Islet precursor cell (in vitro differentiated cells): ENCODE data around the gene ZNF827.
A peak's percentile ranks its signal among the peaks of the same experiment; 100 is the strongest.

Experiments used
- DNase-seq: peaks from one replicate; pipeline ENCODE4 v3.0.0-alpha.2; 2018

The ZNF827 gene

DNA sequence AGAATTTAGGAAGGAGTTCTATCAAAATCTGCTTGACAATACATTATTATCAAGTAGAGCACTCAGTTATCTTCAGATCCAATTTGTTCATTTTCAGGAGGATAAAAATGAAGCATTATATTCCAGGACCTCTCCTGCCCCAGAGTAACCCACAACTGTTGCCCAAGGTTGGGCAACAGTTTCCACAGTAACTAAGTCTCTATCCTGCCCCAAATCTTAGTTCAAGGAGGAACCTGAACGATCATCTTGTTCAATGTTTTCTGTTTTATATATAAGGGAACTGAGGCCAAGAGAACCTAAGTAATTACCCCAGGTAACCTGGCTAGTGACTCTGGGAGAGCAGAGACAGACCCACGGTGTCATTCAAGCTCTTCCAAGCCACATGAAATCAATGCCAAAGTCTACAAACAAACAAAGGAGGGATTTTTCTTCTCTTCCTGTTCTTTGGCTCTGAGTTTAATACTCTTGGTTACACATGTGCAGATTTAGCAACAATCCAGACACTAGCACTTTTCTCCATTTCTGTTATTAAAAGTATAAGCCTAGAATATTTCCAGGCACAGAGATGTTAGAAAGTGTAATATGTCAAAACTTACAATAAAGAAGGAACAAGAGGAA, 153.1 kb downstream of the ZNF827 start:
- no peak for DNase-seq

DNA sequence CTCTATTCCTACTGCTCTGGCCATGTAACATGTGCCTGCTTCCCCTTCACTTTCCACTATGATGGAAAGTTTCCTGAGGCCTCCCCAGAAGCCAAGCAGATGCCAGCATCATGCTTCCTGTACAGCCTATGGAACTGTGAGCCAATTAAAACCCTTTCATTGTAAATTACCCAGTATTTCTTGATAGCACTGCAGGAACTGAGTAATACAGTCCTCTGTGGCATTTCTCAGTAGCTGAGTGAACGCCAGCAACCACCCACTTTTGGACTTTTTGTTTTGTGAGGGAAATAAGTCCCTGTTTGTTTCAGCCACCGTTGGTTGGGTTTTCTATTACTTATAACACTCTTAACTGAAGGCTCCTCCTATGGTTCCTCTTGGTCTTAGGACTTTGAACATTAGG, 154.6 kb downstream of the ZNF827 start:
- DNase-seq, result no peak

- no peak for DNase-seq
Observed at GRCh38 chr4:145782756-145783155, 155.9 kb downstream of the ZNF827 start.

DNA sequence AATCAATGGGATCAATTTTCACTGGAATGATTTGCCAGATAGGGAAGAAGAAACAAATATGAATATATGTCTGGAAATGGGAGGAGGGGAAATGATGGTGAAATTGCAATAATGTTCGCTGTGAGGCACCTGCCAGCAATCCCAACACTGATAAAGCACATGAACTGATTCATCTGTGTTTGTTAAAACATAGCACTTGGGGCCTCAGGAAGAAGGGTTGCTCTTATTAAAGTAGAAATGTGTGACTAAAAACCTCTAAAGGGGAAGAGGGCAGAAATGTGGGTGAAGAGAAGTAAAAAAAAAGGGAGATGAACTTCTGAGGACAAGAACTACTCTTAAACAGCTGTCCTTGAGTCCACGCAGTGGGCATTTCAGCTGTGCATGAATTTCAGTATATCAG, 157.3 kb downstream of the ZNF827 start:
- DNase-seq, result no peak

DNA sequence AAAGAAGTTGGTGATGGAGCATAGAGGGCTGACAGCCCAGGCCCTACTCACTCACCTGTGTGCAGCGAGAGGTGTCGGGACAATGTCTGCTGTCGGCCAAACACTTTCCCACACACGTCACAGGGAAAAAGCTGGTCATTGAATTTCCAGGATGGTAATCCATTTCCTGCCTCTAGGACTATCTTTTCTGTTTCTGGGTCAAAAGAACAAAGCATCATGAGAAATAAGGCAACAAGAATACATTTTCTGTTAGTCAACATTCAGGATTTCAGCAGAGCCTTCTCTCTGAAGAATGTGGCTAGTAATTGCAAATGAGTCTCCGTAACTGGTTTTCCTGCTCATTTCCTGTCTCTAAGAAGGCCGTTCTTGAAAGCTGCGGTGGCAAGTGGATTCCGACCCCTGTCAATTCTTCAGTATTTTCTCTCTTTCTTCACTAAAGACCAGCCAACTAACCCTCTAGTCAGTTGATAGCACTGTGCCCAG, 159.3 kb downstream of the ZNF827 start:
- peak; percentile 69 for DNase-seq

GRCh38 chr4:145776208-145776607, 162.4 kb downstream of the ZNF827 start:
- no peak for DNase-seq

- no peak for DNase-seq
Observed at GRCh38 chr4:145775406-145775805, 163.2 kb downstream of the ZNF827 start.

- DNase-seq, result no peak
Observed at GRCh38 chr4:145774473-145774872, 164.2 kb downstream of the ZNF827 start.

- DNase-seq, result no peak
Observed at GRCh38 chr4:145773581-145774234, 164.9 kb downstream of the ZNF827 start.

DNA sequence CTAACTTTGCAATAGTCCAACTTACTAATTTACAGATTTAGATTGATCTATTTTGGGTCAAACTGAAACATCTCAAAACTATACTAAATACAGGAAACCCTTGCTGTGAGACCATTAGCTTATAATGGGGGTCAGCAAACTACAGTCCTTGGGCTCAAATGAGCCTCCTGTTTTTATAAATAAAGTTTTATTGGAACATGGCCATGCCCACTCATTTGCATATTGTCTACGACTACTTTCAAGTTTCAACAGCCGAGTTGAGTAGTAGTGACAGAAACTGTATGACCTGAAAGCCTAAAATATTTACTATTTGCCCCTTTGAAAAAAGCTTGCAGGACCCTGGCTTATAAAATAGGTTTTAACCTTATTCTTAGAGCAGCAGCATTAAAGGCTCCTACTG, 166.3 kb downstream of the ZNF827 start:
- DNase-seq, result no peak

- no peak for DNase-seq
Observed at GRCh38 chr4:145770124-145770523, 168.5 kb downstream of the ZNF827 start.

DNA sequence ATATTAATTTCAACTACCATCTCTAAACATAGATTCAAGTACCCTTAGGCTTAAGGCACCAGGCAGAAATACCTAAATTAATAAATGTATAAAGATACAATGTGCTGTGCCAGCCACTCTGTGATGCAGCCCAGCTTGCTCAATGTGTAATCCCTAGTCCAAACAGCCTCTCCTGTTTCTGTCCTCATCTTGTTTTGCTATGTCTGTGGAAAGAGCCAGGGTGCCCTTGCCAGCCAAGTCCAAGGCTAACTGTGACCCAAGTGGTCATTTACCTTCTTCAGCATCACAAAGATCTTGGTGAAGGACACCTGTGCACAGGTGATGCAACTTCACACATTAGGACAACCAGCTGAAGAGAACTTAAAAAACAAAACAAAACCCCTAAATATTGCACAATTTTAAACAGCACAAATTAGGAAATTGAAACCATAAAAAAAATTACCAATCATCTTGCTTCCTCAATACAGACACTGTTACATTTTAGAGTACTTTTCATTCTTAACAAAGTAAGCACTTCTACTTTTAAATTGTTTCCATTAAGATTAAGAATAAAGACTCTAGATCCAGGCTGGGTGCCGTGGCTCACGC, 169.1 kb downstream of the ZNF827 start:
- no peak for DNase-seq

GRCh38 chr4:145766273-145766672, 172.3 kb downstream of the ZNF827 start:
- no peak for DNase-seq

- no peak for DNase-seq
Observed at GRCh38 chr4:145763399-145763798, 175.2 kb downstream of the ZNF827 start.

- no peak for DNase-seq
Observed at GRCh38 chr4:145762719-145763118, 175.9 kb downstream of the ZNF827 start.

DNA sequence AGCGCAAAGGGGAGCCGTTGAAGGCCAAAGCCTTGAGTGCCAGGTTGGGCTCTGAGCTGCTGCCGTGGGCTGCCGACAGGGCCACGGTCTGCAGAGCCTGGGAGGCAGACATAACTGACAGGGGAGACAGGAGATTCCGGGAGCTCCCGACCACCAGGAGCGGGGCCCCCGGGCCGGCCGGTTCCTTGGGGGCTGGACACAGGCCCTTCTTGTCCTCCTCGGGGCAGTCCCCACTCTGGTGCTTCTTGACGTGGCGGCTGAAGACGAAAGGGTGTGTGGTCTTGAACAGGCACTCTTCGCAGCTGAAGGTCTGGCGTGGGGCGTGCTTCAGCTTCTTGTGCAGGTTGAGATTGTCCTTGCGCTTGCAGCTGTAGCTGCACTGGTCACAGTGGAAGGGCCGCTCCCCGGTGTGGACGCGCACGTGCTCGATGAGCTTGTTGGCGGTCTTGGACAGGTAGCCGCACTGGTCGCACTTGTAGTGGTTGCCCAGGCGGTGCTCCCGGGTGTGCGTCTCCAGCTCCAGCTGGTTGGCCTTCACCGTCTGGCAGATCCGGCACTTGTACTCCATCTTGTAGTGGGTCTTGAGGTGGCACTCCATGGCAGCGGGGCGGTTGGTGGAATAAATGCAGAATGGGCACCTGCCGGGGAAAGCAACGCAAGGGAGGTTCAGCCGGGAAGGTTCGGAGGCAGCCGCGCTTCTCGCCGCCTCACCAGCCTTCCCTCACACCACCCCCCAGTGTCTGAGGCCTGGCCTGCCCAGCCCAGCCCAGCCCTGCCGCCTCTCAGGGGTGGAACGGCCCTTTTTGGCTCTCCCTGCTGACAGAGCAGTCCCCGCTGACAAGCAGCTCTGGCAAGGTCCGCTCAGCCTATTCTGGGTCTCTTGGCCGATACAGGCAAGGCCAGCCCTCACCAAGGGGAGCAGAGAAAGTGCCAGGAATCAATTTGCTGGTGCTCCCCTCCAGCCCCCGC, 177.4 kb downstream of the ZNF827 start:
- DNase-seq, result no peak

DNA sequence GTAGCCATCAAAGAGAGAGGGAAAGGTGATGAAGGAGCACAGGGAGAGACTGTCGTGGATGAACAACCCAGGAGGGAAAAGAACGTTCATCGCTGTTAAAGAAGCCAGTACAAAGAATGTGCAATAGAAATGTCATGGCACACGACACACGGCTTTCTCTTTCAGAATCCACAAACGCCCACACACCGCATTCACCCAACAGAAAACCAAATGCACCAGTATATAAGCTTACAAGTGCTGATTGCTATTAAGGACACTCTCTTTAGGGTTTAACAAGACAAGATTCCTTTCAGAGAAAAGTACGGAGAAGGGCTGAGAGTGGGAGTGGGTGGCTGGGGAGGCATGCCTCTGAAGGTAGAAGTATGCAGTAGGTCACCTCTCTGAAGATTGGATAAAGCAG, 178.4 kb downstream of the ZNF827 start:
- DNase-seq, result no peak

- DNase-seq, result no peak
Observed at GRCh38 chr4:145757188-145757587, 181.4 kb downstream of the ZNF827 start.

DNA sequence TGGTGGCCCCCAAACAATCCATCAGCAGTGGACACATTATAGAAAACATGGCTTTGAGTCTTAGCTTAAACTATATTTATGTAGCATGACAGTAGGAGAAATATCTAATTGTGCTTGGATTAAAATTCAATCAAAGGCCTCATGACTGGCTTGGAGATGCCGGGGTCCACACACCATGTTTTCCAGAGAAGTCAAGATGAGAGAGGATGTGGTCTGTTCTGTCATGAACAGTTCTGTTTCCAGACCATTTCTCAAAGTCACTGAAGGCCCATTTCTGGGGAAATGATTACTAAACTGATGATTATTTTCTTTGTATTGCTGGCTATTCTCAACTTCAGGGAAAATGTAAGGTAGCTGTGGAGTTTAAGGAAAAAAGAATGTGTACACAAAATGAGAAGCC, 182.4 kb downstream of the ZNF827 start:
- DNase-seq, result no peak

DNA sequence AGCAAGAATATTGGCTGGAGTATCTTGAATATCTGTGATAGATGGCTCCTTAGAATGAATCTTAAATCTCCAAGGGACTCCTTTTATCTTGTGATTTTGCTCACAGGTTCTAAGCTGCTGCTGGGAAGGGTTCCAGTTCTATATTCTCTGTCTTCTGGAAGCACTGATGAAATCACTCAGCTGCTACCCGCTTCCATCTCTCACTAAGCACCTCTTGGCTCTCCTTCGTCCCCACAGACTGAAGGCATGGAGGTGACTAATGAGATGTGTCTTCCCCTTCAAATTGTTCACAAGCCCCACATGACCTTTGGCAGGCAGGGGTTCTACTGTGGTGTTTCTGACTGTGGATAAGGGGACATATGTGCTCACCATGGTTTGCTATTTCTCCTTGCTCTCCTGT, 182.8 kb downstream of the ZNF827 start:
- DNase-seq, result no peak

- no peak for DNase-seq
Observed at GRCh38 chr4:145743641-145744040, 195.0 kb downstream of the ZNF827 start.

DNA sequence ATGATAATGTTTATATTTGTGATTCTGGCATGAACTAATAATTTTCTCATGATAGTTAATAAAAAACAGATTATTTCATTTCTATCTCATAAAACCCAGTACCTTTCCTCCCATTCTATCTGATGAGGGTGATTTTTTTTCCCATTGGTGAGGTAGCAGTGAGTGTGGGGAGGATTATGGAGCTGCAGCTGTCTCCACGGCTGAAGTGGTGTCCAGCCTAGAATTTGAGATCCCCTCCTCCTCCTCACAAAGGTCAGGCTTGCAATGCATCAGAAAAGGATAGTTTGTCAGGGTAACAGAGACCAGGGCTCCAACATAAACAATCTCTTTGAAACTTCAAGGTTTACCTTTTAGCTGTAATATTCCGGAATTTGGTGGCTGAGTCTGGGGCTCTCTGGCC, 197.8 kb downstream of the ZNF827 start:
- DNase-seq, result no peak

DNA sequence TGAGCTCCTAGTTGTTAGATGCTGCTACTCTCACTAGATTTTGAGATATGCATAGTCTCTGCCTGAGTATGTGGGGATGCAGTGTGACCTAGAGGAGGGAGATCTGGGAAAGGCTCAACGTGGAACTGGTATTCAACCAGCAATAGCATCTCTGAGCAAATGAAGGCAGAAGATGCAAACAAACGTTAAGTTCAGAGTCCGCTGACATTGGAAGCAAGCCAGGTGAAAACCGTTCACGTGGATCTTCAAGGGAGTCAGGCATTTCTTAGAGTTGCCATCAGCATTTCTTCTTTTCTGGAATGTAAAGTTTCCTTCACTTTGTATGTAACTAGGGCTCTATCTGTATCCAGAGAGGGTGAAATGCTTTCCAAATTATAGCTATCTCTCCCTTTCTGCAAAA, 198.8 kb downstream of the ZNF827 start:
- DNase-seq, result no peak
